ENCODE data around the gene GOPC. TPM values are rescaled to one million over a fixed set of nuclear protein-coding genes. Genes with fewer than 3 reads are reported as not detected.

The GOPC gene
- total RNA-seq, 1 donor from 2014 or later: 11.3 TPM

- no peak for ATAC-seq
These were observed 7.0 kb downstream of the GOPC start for GRCh38 chr6:117595099-117595923.

- ATAC-seq: peak; percentile 20
These were observed 9.1 kb downstream of the GOPC start for GRCh38 chr6:117592983-117593759.

GRCh38 chr6:117591405-117591804 lies 10.9 kb downstream of the GOPC start:
- ATAC-seq: no peak

DNA sequence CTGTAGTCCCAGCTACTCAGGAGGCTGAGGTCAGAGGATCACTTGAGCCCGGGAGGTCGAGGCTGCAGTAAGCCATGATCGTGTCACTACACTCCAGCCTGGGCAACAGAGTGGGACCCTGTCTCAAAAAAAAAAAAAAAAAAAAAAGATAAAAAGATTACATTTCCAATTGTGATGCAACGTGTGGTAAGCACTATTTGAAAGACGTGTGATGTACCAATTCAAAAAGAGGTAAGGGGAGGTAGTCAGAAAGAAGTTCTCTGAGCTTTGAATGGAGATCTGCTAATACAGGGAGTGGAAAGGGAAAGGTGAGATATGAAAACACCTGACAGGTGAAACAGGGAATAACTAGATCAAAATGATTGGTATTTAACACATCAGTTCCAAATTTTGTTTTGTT lies 11.9 kb downstream of the GOPC start:
- no peak for ATAC-seq

DNA sequence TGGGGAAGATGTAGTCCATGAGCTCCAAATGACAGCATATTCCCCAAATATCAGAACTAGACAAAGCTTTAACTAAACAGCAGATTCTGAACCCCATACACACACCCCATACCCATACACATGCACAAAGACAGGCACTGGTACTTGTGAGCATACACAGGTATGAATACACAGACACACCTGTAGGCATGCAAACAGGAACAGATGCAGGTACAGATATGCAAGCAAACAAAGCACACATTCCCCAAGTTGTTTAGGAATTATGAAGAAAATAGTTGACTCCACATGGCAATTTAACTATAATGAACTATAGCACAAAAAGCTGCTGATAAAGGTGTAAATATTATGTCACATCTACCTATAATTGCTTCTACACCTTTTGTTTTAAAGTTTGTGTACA lies 16.7 kb downstream of the GOPC start:
- ATAC-seq: no peak

DNA sequence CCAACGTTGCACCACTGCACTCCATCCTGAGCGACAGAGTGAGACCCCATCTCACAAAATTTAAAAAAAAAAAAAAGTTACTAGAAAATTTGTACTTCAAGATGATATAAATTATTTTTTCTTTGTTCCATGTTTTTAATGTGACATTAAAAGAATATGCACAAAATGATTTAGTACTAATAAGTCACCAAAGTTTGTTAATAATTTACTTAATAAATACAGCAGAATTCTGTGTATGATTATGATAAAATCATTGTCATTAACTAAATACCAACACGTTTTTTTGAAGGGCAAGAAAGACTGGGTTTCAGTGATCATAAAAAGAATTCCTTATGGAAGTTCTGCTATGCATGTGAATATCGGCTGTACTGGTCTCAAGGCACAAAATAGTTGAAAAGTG lies 28.1 kb downstream of the GOPC start:
- no peak for ATAC-seq

- ATAC-seq: no peak
These were observed 29.2 kb downstream of the GOPC start for GRCh38 chr6:117573006-117573680.

GRCh38 chr6:117568831-117569410 lies 33.4 kb downstream of the GOPC start:
- no peak for ATAC-seq

GRCh38 chr6:117568247-117568646 lies 34.1 kb downstream of the GOPC start:
- ATAC-seq: no peak

DNA sequence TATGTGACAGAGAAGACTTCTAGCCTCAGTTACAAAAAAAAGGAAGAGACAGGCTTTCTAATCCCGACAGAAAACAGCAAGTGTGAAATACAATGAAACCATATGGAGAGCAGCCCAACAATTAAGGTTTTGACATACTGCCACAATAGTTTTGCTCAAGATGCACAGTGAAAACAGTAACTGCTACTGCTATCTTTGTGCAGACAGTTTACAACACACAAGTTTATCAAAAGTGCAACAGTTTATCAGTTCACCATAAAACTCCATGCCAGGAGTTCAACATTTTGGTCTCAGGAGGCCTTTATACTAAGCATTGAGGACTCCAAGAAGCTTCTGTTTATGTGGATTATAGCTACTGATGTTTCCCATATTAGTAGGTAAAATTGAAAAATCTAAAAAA lies 37.6 kb downstream of the GOPC start:
- ATAC-seq: no peak

GRCh38 chr6:117561128-117561527 lies 41.2 kb downstream of the GOPC start:
- no peak for ATAC-seq

DNA sequence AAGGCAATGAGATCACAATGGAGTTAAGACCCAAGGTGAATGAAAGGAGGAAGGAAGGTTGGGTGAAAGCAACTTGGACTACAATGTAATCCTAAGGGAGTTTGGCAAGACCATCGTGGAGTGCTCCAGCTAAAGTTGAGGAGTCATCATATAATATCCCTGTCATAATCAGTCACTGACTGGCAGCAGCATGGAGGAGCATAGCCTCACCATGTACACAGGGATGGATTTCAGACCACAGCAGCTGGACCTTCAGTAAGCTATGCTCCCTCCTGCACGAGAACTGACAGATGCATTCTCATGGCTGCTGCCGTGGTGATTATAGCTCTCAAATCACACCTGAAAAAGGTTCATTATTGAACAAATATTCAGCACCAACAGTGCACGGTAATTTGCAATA lies 43.0 kb downstream of the GOPC start:
- no peak for ATAC-seq

DNA sequence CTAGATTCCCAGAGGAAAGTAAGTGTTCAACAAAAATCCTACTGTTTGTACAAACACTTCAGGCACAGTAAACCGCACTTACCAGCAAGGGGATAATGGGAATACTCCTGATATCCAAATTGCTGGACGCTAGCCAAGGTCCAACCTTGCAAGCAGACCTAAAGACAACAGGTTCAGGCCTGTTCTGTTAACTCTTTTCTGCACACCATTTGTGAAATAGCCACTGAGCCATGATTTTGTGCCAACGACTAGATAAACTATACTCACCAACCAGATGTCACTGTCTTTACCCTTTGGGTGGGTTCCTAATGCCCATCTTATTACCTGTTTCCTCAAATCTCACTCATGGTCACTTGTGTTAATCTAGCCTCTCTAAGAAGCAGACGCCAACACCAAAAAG lies 43.5 kb downstream of the GOPC start:
- ATAC-seq: no peak

DNA sequence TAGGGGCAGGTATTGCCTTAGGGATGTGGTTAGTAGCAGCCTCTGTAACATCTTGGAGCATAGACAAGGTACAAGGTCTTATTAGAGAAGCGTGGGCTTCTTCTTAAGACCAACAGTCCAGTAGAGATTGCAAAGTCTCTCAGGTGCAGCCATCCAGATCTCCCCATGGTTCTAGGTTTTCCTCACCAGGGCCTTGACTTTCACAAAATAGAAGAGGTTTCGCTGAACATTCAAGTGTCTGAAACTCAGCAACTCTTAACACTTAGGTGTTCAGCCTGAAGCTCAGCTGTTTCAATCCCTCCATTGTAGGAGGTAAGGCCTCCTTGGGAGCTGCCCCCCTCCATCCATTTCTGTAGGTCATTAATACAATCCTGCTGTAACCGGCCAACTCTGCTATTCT lies 44.4 kb downstream of the GOPC start:
- ATAC-seq: no peak

- no peak for ATAC-seq
These were observed 46.3 kb downstream of the GOPC start for GRCh38 chr6:117555882-117556498.

GRCh38 chr6:117555262-117555849 lies 47.0 kb downstream of the GOPC start:
- ATAC-seq: no peak

GRCh38 chr6:117553142-117553541 lies 49.2 kb downstream of the GOPC start:
- no peak for ATAC-seq

- ATAC-seq: no peak
These were observed 49.7 kb downstream of the GOPC start for GRCh38 chr6:117552618-117553017.

- ATAC-seq: no peak
These were observed 51.6 kb downstream of the GOPC start for GRCh38 chr6:117550618-117551242.

DNA sequence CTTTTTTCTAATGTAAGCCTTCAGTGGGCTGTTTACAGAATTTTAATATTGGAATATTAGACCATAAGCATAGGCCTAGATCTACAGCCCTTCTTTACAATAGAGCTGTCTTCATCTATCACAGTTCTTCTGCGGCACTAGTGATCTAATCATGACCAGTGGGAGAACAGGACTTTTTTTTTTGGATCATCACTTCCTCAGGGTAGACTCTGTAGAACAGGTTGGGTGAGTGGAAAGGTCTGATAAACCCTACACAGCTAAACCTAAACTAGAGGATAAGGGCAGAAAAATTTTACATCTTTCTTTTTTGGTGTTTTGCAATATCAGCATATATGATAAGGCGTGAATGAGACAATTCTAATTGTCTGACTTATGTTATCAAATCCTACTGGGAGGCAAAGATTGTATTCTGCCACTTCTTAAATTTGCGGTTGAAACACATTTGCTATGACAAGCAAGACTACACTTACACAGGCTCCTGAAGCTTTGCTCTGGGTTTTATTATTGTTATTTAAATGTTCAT lies 52.2 kb downstream of the GOPC start:
- peak; percentile 65 for ATAC-seq

GRCh38 chr6:117549611-117550010 lies 52.7 kb downstream of the GOPC start:
- no peak for ATAC-seq

Measured in esophagus mucosa (tissue), 1 donor.